GM13976 (cell line): ENCODE results near the gene CDK12.

ENCODE experiments used
- DNase-seq: peaks from one replicate; pipeline ENCODE4 v3.0.0; 2012; ENCODE audit warnings: low spot score
- CTCF ChIP-seq: IDR thresholded peaks from 2 replicates; pipeline ENCODE4 v1.5.1; 2012; ENCODE audit warnings: borderline replicate concordance, mild to moderate bottlenecking; ENCODE audit not compliant: insufficient read depth; ENCODE audit errors: extremely low read depth, missing control alignments, control extremely low read depth
- in situ Hi-C: fragments of 300-500 bp; cut with MboI; formaldehyde crosslinking; loops from one replicate; pipeline ENCODE4 v1.12.0; 2022; ENCODE audit warnings: low sequenced_read_pairs, mixed read lengths, inconsistent platforms; ENCODE audit not compliant: unreplicated experiment

The CDK12 gene

GRCh38 chr17:39508987-39509386, 47.7 kb downstream of the CDK12 start:
- DNase-seq, result no peak
- in situ Hi-C loops, result no loop called here
- no peak for TF ChIP-seq CTCF

GRCh38 chr17:39513309-39513708, 52.0 kb downstream of the CDK12 start:
- DNase-seq, result no peak
- no peak for TF ChIP-seq CTCF
- in situ Hi-C loops, result no loop called here

- in situ Hi-C loops, result no loop called here
- DNase-seq, result no peak
These were observed 52.6 kb downstream of the CDK12 start for GRCh38 chr17:39513915-39514314.

GRCh38 chr17:39517224-39517623, 55.9 kb downstream of the CDK12 start:
- TF ChIP-seq CTCF, result no peak
- in situ Hi-C loops, result no loop called here
- no peak for DNase-seq

More at GRCh38 chr17:39513915-39514314, 52.6 kb downstream of the CDK12 start:
- no peak for TF ChIP-seq CTCF

GRCh38 chr17:39525801-39526506, 64.7 kb downstream of the CDK12 start:
- in situ Hi-C loops, result no loop called here
- no peak for DNase-seq
- no peak for TF ChIP-seq CTCF

- TF ChIP-seq CTCF, result peak; percentile 37
- no peak for DNase-seq
- in situ Hi-C loops, result no loop called here
These were observed 66.0 kb downstream of the CDK12 start for GRCh38 chr17:39527220-39527813.
